HepG2 (cell line): ENCODE measurements around the gene CHTF18.
"Not testable (repeated sequence)": the region's sequence is repeated elsewhere in the genome, so short reads cannot be mapped to it uniquely, and the experiment has no call there.

ENCODE experiments used
- CTCF ChIP-seq: sonication (generic); formaldehyde crosslinking; IDR thresholded peaks from 2 replicates; pipeline ENCODE4 v1.5.0; 2020; ENCODE audit warnings: mild to moderate bottlenecking, missing genetic modification reagents, moderate library complexity
- EP300 ChIP-seq, 3 experiments: sonication (generic) in 1 of 3; formaldehyde crosslinking in 1 of 3; IDR thresholded peaks; 2 replicates each; pipeline versions ENCODE4 v1.5.1 to v1.6.1; 2011 to 2020; ENCODE audit warnings: low read depth in 2 of 3, low read length in 2 of 3, borderline replicate concordance in 1 of 3, improper control_type of control experiment in 1 of 3, mild to moderate bottlenecking in 1 of 3, missing genetic modification reagents in 1 of 3, moderate library complexity in 1 of 3
- MEF2D ChIP-seq: sonication (generic); formaldehyde crosslinking; IDR thresholded peaks from 2 replicates; pipeline ENCODE4 v1.5.1; 2020; ENCODE audit warnings: mild to moderate bottlenecking, missing genetic modification reagents
- MTF1 ChIP-seq: sonication (generic); formaldehyde crosslinking; IDR thresholded peaks from 2 replicates; pipeline ENCODE4 v1.5.0; 2020; ENCODE audit warnings: missing genetic modification reagents
- NR2F6 ChIP-seq, 2 experiments: IDR thresholded peaks; 2 replicates each; pipeline ENCODE4 v1.6.1; 2016; ENCODE audit warnings: antibody characterized with exemption in 1 of 2, mild to moderate bottlenecking in 1 of 2
- POLR2AphosphoS5 ChIP-seq: IDR thresholded peaks from 2 replicates; pipeline ENCODE4 v1.6.1; 2012; ENCODE audit warnings: low read depth, low read length
- TRIM24 ChIP-seq: sonication (generic); formaldehyde crosslinking; IDR thresholded peaks from 2 replicates; pipeline ENCODE4 v1.8.0; 2022; ENCODE audit warnings: mild to moderate bottlenecking, missing genetic modification reagents
- ZNF670 ChIP-seq: sonication (generic); formaldehyde crosslinking; IDR thresholded peaks from 2 replicates; pipeline ENCODE4 v1.8.0; 2022; ENCODE audit warnings: mild to moderate bottlenecking, missing genetic modification reagents, borderline replicate concordance
- ZNF776 ChIP-seq: sonication (generic); formaldehyde crosslinking; IDR thresholded peaks from 2 replicates; pipeline ENCODE4 v1.4.0; 2020; ENCODE audit warnings: mild to moderate bottlenecking, missing genetic modification reagents
- TF ChIP-seq, protein P1 (sequence below): sonication (generic); formaldehyde crosslinking; IDR thresholded peaks from 2 replicates; pipeline ENCODE4 v1.8.1; 2023; ENCODE audit warnings: mild to moderate bottlenecking, missing genetic modification reagents, borderline replicate concordance
- TF ChIP-seq, protein P2 (sequence below): sonication (generic); formaldehyde crosslinking; IDR thresholded peaks from 2 replicates; pipeline ENCODE4 v1.4.0; 2020; ENCODE audit warnings: mild to moderate bottlenecking, missing genetic modification reagents
- TF ChIP-seq, protein P3 (sequence below): sonication (generic); formaldehyde crosslinking; IDR thresholded peaks from 2 replicates; pipeline ENCODE4 v1.9.0; 2021; ENCODE audit warnings: missing genetic modification reagents, borderline replicate concordance
- TF ChIP-seq, protein P4 (sequence below): sonication (generic); formaldehyde crosslinking; IDR thresholded peaks from 2 replicates; pipeline ENCODE4 v1.4.0; 2020; ENCODE audit warnings: missing genetic modification reagents, low read depth, mild to moderate bottlenecking, borderline replicate concordance

- not testable (repeated sequence) for TF ChIP-seq EP300 (IDR thresholded peaks at IDR 0.05; ENCODE audit: low read depth in 2 of 2, low read length in 2 of 2); EP300 (CRISPR knock-in tag; IDR thresholded peaks at IDR 0.05; ENCODE audit: borderline replicate concordance); CTCF; ZNF776 (CRISPR knock-in tag); MTF1 (CRISPR knock-in tag); MEF2D (CRISPR knock-in tag); ZNF670 (CRISPR knock-in tag); POLR2AphosphoS5; NR2F6 (IDR thresholded peaks at IDR 0.05); NR2F6 (CRISPR knock-in tag; IDR thresholded peaks at IDR 0.05); TRIM24 (CRISPR knock-in tag)
- TF ChIP-seq, protein P1, sequence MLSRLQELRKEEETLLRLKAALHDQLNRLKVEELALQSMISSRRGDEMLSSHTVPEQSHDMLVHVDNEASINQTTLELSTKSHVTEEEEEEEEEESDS (CRISPR knock-in tag), result not testable (repeated sequence)
- TF ChIP-seq, protein P2, sequence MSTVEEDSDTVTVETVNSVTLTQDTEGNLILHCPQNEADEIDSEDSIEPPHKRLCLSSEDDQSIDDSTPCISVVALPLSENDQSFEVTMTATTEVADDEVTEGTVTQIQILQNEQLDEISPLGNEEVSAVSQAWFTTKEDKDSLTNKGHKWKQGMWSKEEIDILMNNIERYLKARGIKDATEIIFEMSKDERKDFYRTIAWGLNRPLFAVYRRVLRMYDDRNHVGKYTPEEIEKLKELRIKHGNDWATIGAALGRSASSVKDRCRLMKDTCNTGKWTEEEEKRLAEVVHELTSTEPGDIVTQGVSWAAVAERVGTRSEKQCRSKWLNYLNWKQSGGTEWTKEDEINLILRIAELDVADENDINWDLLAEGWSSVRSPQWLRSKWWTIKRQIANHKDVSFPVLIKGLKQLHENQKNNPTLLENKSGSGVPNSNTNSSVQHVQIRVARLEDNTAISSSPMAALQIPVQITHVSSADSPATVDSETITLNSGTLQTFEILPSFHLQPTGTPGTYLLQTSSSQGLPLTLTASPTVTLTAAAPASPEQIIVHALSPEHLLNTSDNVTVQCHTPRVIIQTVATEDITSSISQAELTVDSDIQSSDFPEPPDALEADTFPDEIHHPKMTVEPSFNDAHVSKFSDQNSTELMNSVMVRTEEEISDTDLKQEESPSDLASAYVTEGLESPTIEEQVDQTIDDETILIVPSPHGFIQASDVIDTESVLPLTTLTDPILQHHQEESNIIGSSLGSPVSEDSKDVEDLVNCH (CRISPR knock-in tag), result not testable (repeated sequence)
- TF ChIP-seq, protein P3, sequence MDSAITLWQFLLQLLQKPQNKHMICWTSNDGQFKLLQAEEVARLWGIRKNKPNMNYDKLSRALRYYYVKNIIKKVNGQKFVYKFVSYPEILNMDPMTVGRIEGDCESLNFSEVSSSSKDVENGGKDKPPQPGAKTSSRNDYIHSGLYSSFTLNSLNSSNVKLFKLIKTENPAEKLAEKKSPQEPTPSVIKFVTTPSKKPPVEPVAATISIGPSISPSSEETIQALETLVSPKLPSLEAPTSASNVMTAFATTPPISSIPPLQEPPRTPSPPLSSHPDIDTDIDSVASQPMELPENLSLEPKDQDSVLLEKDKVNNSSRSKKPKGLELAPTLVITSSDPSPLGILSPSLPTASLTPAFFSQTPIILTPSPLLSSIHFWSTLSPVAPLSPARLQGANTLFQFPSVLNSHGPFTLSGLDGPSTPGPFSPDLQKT, result not testable (repeated sequence)
- TF ChIP-seq, protein P4, sequence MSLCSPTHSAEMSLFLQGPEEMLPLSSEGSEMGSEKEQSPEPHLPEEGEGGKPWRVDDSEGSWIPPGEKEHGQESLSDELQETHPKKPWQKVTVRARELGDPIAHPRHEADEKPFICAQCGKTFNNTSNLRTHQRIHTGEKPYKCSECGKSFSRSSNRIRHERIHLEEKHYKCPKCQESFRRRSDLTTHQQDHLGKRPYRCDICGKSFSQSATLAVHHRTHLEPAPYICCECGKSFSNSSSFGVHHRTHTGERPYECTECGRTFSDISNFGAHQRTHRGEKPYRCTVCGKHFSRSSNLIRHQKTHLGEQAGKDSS, result not testable (repeated sequence)
Measured at GRCh38 chr16:742894-743293, 45.5 kb upstream of the CHTF18 start.
